K562 (cell line): ENCODE measurements around the gene SUOX.
"Not testable (repeated sequence)": the region's sequence is repeated elsewhere in the genome, so short reads cannot be mapped to it uniquely, and the experiment has no call there.

Experiments used
- CHD2 ChIP-seq: IDR thresholded peaks from 2 replicates; pipeline ENCODE4 v1.6.1; 2011; ENCODE audit warnings: low read depth, low read length
- CTBP1 ChIP-seq: fragments of 450-650 bp; IDR thresholded peaks from 2 replicates; pipeline ENCODE4 v1.6.1; 2016; ENCODE audit warnings: borderline replicate concordance
- FIP1L1 ChIP-seq: fragments of 200-400 bp; formaldehyde crosslinking; IDR thresholded peaks from 2 replicates; pipeline ENCODE4 v1.6.1; 2018; ENCODE audit warnings: mild to moderate bottlenecking, low read depth, low read length; ENCODE audit not compliant: poor library complexity, severe bottlenecking
- JUNB ChIP-seq: fragments of 450-650 bp; formaldehyde crosslinking; conservative IDR thresholded peaks from 2 replicates; pipeline ENCODE4 v1.4.0; 2020; ENCODE audit warnings: mild to moderate bottlenecking
- NFIC ChIP-seq: fragments of 450-650 bp; IDR thresholded peaks from 2 replicates; pipeline ENCODE4 v1.6.1; 2017; ENCODE audit warnings: mild to moderate bottlenecking, inconsistent platforms
- SMAD3 ChIP-seq: fragments of 450-650 bp; formaldehyde crosslinking; conservative IDR thresholded peaks from 2 replicates; pipeline ENCODE4 v1.4.0; 2020; ENCODE audit warnings: mild to moderate bottlenecking
- ZSCAN29 ChIP-seq: fragments of 450-650 bp; IDR thresholded peaks from 2 replicates; pipeline ENCODE4 v1.6.1; 2017

GRCh38 chr12:55985976-55986375 lies 11.1 kb upstream of the SUOX start:
- TF ChIP-seq CHD2; SMAD3 (CRISPR knock-in tag); FIP1L1; JUNB (CRISPR knock-in tag); NFIC; ZSCAN29; CTBP1: not testable (repeated sequence)
